GM21786 (cell line): ENCODE measurements around the gene PDE11A.

Experiments used
- ATAC-seq: cut with Tn5 transposase; IDR thresholded peaks from one replicate; pipeline ENCODE4 v1.9.1; 2021; ENCODE audit not compliant: unreplicated experiment

Gene PDE11A

DNA sequence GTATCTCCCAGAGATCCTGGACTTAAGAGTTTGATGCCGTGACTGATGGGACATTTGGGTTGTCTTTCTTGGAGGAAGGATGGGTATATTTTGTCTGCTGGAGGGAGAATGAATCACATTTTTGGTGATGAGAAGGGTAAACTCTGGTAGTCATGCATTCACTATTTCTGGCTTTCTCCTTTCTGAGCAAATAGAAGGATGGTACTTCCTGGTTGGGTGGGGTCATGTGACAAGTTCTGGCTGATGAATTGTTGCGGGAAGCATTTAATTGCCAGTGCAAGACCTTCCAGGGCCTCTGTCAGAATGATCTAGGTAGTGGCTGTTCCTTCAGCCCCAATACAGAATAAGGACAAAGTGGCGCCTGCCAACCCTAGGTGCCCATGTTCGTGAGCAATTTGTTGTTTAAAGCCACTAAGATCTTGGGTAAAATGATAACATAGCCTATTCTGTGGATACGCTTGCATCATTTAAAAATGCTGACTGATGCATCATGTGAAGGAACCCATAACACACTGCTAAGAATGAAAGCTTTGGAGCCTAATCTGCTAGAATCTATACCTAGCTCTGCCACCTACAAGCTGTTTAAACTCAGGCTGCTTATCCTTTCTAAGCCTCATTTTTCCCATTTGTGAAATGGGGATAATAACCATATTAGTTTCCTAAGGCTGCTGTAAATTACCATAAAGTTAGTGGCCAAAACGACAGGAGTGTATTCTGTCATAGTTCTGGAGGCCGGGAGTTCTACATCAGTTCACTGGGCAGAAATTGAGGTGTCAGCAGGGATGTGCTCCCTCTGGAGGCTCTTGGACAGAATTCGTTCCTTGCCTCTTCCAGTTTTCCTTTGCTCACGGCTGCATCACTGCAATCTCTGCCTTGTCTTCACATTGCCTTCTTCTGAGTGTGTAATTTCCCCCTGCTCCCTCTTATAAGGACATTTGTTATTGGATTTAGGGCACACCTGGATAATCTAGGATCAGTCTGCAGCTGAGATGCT lies 398.7 kb downstream of the PDE11A start:
- no peak for ATAC-seq

DNA sequence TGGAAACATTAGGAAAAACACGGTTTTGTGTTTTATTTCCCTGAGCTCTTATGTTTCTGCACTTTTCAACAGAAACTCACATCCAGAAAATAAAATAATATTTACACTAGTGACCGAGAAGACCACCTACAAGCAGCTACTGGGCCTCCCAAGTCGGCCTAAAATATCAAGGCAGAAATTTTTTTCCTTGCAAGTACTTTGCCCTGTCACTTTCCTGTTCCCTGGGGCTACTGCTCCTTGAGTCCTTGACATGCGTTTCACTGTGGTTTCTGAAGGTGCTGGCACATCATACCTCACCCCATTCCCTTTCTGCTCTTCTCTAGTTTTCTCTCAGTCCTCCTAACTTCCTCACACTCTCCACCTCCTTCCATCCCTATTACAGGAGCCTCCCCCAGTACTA lies 400.9 kb downstream of the PDE11A start:
- ATAC-seq, result no peak

DNA sequence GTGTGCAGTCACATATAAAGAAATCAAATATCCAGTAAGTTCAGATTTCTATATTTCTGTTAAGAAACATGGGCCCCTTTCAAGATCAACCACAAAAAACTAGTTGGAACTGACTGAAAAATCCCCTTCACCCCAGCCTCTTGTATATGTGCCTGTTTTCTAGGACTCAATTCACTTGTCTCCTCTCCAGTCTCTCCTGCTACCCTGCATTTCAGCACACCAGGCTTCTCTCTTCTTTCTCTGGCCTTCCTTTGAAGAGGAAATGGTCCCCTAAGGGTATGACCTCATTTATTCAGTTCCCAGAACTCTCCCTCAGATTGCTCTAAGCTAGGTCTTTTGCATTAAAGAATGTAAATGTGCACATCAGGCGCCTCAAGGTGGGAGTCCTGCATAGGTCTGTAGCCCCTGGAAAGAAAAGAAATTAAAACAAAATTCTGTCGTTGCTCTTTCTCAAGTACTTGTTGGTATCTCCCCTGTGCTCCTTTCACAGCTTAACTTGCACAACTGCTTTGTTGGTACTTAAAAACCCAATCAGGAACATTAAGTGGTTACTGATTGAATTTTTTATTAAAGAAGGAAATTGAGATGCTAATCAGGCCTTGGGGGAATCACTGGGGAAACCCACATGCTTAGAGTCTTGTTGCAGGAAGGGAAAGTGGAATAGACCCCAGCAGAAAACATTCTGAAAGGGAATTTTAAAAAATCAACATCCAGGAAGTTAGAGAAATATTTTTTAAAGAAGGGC lies 401.6 kb downstream of the PDE11A start:
- peak; percentile 63 for ATAC-seq

DNA sequence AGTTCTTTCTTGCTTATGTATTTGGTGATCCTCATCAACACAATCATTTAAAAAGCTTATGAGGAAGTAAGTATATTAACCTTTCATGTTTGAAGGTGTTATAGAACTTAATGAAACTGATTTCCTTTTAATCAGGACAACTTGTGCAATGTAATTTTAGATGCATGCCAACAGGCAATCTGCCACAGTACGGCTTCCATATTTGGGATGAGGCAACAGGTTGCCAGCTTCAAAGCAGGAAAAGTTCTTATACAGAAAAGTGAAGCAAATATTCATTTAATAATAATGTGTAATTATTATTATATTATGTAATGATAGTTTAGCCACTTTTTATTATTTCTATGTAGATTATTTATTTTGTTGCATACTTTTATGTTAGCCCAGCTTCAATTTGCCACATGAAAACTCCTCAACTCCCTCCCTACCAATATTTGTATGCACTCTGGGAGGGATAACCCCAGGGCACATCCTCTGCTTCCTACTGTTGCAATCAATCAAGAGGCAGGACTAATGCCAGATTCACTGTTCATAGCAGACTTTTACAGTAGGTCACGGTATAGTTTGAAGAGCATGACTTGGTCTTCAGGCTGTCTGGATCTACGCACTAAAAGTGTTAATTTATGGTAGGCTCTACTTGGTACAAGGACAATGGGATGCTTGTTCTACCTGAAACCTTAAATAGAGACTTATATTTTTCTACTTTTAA lies 402.8 kb downstream of the PDE11A start:
- no peak for ATAC-seq

DNA sequence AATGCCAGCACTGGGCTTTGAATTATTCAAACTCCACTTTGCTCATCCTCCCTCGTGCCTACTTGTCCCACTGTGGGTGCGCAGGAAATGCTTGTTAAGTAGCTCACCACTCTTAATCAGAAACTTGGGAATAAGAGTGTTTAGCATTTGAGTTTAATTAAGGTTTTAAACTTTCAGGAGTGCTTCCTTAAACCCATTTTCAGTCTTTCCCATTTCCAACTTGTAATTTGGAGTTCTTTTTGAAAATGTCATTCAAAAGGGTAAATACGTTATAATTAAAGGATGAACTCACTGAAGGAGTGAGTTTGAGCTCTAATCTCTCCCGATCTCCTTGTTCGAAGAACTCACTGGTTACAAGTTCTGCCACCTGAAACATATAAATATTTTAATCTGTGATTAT lies 403.4 kb downstream of the PDE11A start:
- ATAC-seq, result no peak

DNA sequence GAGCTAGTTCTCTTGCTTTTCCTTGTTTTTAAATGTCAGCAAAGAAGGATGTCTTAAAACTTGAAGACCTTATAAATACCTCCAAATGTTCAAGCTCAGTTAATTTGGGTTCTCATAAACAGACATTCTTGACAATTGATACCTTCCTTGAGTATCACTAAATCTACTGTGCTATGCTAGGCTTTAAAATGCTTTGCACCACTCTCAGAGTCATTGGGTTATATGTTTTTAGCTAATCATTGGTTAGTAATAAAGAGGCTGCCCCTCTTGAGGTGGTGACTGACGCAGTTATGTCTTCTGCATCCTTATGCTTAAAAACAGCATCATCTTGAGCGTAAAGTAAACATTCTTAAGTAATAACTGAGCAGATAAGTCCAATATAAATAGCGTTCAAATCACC lies 404.0 kb downstream of the PDE11A start:
- ATAC-seq, result no peak

DNA sequence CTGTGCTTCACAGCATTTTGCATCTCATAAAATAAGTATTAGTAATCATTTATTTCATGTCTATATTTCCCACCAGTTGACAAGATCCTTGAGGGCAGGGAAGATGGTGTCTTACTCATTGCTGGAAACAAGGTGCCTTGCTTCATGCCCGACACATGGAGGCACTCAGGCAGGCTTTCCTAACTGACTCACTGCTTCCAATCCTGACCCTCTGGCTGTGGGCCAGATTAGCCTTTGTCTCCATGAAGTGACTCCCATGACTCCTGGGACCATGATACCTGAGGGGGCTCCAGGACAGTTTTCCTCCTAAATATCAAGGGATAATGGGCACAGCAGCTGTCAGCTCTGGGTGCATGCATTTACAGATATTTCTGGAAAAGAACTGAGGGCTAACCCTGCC lies 405.0 kb downstream of the PDE11A start:
- no peak for ATAC-seq

DNA sequence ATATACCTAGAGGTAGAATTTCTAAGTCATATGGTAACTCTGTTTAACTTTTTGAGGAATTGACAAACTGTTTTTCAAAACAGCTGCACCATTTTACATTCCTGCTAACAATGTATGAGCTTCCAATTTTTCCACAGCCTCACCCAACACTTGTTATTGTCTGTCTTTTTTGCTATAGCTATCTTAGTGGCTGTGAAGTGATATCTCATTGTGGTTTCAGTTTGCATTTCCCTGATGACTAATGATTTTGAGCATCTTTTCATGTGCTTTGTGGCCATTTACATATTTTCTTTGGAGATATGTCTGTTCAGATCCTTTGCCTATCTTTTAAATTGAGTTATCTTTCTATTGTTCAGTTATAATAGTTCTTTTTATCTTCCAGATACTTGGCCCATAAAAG lies 406.2 kb downstream of the PDE11A start:
- no peak for ATAC-seq

DNA sequence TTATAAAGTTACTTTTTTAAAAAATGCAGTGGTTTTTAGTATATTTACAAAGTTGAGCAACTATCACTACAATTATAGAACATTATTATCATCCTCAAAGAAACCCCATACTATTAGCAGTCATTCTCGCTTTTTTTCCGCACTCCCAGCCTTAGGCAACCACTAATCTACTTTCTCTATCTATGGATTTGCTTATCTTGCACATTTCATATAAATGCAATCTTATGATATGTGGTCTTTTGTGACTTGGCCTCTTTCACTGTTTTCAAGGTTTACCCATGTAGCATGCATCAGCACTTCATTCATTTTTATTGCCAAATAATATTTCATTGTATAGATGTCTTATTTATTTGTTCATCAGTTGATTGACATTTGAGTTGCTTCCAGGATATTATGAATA lies 406.6 kb downstream of the PDE11A start:
- ATAC-seq, result no peak

DNA sequence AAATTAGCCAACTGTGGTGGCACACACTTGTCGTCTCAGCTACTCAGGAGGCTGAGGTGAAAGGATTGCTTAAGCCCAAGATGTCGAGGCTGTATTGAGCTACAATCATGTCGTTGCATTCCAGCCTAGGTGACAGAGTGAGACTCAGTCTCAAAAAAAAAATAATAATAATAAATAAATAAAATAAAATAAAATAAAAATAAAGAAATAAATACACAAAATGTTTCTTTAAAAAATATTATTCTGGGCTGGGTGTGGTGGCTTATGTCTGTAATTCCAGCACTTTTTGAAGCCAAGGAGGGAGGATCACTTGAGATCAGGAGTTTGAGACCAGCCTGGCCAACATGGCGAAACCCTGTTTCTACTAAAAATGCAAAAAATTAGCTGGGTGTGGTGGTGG lies 407.2 kb downstream of the PDE11A start:
- ATAC-seq, result no peak

DNA sequence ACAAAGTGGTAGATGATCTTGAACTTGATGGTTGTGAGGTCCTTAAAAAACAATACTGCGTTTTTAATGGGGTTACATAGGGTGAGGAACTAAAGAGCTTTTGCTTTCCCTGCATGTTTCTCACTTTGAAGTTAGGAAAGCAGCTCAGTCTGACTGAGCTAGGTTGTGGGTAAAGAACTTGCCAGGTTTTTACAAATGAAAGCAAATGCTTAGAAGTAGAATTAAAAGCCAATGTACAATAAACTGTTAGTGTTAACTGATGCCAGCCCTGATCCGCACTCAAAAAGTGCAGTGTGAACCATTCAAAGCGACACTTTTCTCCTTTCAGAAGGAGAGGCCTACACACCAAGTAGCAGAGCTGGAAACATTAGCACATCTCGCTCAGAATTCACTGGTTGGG lies 409.7 kb downstream of the PDE11A start:
- ATAC-seq, result no peak

DNA sequence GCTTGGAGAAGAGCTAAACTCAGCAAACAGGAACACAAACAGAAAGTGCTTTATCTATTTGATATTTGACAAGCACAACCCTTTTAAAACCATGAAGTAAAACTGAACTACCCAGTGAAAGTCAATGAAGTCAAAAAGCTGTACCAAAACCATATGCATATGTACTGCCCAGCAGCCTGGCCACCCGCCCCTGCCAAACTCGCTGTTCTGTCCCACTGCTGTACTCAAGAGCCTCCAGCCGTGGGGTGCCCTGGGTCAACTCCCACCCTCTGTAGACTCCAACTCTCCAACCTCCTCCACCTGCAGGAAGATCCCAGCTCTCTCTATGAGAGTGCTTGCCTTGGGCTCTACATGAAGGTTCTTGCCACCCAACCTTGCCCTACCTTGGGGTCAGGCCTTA lies 411.8 kb downstream of the PDE11A start:
- no peak for ATAC-seq

DNA sequence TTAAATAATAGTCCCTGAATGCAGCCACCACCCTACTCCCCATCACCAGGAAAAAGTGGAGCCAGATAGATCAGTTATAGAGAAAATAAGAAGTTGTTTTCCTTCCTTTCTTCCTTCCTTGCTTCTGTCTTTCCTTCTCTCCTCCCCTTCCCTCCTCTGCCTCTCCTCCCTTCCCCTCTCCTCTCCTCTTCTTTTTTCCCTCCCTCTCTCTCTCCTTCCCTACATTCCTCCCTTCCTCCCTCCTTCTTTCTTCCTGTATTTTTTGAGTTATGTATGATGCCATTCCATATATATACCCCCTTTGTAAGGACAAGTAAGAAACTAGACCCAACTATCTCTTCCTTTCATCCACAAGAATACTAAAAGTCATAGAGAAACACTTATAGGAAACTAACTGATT lies 414.3 kb downstream of the PDE11A start:
- ATAC-seq, result no peak

DNA sequence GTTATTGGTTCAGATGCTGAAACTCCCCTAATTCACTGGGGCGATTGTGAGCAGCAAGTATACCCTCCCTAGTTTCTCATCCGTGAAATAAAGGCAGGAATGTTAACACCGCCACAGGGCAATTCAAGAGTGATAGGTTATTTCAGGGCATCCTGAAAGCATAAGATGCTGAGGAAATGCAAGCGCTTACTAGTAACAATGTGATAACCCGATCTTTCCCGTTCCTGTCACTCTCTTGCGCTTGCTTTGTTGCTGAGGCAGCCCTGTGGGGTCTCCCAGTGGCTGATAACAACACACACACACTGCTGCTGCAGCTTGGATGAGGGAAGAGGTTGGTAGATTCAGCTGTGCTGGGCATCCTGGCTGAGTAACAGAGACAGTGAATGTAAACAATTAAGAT lies 420.7 kb downstream of the PDE11A start:
- ATAC-seq, result no peak

DNA sequence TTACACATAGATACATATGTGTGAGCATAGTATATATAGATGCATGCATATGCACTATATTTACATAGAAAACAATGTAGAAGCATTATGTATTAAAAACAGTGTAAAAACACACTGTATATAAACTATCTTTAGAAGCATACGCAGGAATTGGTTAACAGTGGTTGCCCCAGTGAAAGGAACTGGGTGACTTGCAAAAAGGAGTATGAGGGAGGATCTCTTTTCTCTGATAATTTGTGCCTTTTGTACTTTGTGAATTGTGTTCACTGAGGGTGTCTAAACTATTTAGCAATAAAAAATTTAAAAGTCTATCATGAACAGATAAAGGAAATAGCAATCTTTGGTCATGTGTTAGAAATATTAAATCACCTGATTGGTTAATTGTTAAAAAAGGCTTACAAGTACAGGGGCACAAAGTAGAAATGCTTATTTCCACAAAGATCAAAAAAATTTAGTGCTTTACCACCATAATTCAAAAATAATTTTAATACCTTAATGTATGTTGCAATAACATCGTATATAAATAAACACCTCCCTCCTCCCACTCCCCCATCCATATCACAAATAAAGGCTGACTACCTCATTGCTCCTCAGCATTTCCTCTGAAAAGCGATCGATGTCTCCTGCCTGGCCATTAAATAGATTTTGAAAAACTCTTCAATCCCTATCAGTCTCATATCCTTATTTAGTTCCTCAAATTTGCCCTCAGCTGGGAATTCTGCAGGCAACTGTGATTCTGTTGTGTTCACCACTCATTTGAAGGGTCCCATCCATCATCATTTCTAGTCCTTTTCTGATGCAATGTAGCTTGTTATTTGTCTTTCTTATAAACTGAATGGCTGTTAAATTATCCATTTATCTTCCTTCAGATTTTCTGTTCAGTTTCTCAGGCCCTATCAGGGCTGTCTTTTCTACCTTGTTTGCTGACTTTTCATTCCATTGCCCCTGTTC lies 422.7 kb downstream of the PDE11A start:
- ATAC-seq, result no peak

DNA sequence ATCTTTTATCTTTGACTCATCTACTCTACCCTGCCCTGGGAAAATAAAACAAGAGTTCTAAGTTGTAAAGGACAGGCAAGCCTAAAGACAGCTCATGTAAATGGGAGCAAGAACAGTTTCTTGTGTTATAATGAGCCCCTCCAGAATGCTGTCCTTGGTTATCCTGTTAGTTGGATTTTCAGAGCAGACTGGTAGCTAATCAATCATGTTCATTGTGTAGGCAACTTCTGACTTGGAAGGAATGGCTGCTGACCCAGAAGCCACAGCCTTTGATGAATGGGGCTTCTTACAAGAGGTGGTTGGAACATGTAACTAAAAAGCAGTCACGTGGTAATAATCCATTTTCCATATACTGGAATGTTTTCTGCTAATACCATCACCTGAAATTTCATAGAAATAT lies 425.8 kb downstream of the PDE11A start:
- ATAC-seq, result no peak

DNA sequence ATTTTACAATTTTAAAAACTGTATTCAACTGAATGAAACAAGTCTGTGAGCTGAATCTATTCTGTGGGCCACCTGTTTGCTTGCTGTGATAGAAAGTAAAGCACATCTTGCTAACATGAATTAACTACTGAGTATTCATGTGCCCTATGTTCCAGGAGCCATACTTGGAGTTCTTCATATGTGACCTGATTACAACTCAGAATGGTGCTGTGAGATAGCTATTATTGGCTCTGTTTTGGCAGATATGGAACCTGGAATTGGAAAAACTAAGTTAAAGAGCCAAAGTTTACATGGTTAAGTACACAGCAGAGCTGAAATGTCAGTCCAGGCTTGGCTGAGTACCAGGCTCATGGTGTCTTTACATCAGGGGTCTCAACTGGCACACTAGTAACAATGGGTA lies 426.3 kb downstream of the PDE11A start:
- ATAC-seq, result no peak

DNA sequence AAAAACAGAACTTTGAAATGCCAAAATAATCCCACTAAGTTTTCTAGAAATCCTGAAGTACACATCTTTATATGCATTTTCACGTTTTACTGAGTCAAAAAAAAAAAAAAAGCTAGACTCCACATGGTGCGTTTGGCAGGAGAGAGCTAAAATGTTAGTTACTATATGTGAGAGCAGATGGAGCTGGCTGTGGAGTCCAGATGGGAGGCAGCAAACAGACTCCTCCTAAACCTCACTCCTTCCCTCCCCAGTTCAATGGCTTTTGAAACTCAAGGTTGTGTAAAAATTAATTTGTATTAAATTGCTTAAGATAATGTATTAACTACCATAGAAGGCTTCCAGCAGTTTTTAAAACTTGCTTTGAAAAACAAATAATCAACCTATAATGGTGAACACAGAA lies 431.2 kb downstream of the PDE11A start:
- no peak for ATAC-seq

DNA sequence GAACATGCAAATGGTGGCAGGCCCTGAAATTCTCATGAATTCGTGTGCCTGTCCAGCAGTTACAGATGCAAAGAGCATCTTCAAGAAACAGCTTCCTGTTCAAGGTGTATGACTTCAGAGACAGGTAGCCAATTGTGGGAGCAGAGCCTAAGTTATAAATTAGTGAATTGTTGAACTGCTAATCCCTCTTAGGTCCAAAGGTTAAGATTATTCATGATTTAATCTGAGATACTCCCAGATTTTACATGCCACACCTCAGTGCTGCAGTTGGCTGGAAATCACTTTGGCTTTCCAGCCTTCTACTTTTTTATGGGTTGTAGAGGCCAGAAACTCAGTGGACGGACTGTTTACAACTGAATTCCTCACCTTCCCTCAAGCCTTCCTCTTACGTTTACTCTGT lies 432.2 kb downstream of the PDE11A start:
- no peak for ATAC-seq

DNA sequence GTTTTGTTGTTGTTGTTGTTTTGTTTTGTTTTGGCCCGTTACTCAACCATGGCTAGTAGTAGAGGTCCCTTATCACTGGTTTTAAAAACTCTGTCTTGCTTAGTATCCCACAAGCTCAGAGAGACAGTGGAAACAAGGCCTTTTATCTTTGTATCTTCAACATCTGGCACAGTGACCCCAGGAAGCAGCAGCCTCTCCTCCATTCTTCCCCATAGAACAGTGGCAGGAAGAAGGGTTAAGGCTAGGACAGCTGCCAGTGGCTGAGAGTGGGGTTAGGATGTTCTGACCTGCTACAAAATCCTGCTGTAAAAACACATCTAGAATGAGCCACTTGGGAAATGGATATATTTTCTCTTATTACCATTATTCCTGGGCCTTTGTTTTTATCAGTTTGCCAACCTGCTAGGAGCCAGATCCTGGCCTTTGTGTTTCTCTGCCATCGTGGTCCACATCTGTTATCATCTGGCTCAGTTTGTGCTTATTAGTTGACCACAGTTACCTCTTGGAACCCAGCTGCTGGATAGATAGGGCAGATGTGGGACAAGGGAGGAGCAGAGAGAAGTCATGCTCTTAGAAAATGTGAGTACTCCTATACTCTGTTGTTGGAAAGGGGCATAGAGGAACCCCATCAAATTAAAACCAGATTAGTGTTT lies 433.2 kb downstream of the PDE11A start:
- ATAC-seq, result no peak
